Renal pelvis (tissue), 4 donors: Measurements from ENCODE around the gene RAX2. TPM values are rescaled to one million over a fixed set of nuclear protein-coding genes. Genes with fewer than 3 reads are reported as not detected.
"Not testable (repeated sequence)": the region's sequence is repeated elsewhere in the genome, so short reads cannot be mapped to it uniquely, and the experiment has no call there.

Source experiments
- DNase-seq: peaks from one replicate; pipeline ENCODE4 v3.0.0-alpha.2; 2013
- polyA plus RNA-seq, 3 donors: library from polyadenylated mRNA; unstranded; fragments of 120-200 nt; gene quantifications; one replicate each; pipeline ENCODE4 v1.2.1, GENCODE V29; 2013; ENCODE audit not compliant: insufficient read length in 3 of 3

The RAX2 gene
- polyA plus RNA-seq, 3 donors, result not detected

- DNase-seq, result peak; percentile 86
Observed at GRCh38 chr19:3761382-3762129, 10.5 kb downstream of the RAX2 start, which contains the start of gene APBA3. TSS of gene APBA3 (minus strand) at chr19:3761692. CDS start at chr19:3760264, 1,428 bp downstream.

- no peak for DNase-seq
Observed at GRCh38 chr19:3760871-3761361, 11.1 kb downstream of the RAX2 start.

GRCh38 chr19:3759482-3760254 lies 12.4 kb downstream of the RAX2 start:
- DNase-seq, result no peak

GRCh38 chr19:3758297-3758696 lies 13.7 kb downstream of the RAX2 start:
- DNase-seq, result not testable (repeated sequence)

- not testable (repeated sequence) for DNase-seq
Observed at GRCh38 chr19:3757705-3758104, 14.3 kb downstream of the RAX2 start.

- no peak for DNase-seq
Observed at GRCh38 chr19:3753631-3754410, 18.2 kb downstream of the RAX2 start.

- no peak for DNase-seq
Observed at GRCh38 chr19:3752492-3752891, 19.5 kb downstream of the RAX2 start.

- no peak for DNase-seq
Observed at GRCh38 chr19:3751236-3751635, 20.8 kb downstream of the RAX2 start.

GRCh38 chr19:3750211-3750610 lies 21.8 kb downstream of the RAX2 start:
- no peak for DNase-seq

- no peak for DNase-seq
Observed at GRCh38 chr19:3748965-3749364, 23.1 kb downstream of the RAX2 start.

GRCh38 chr19:3746371-3747056 lies 25.5 kb downstream of the RAX2 start:
- DNase-seq, result no peak

GRCh38 chr19:3745363-3746045 lies 26.5 kb downstream of the RAX2 start:
- DNase-seq, result no peak

- no peak for DNase-seq
Observed at GRCh38 chr19:3743486-3743885, 28.5 kb downstream of the RAX2 start.

GRCh38 chr19:3740431-3740830 lies 31.6 kb downstream of the RAX2 start:
- DNase-seq, result no peak

GRCh38 chr19:3738477-3739220 lies 33.4 kb downstream of the RAX2 start:
- DNase-seq, result no peak

- DNase-seq, result no peak
Observed at GRCh38 chr19:3737487-3738205, 34.4 kb downstream of the RAX2 start.

GRCh38 chr19:3736106-3736724 lies 35.8 kb downstream of the RAX2 start:
- DNase-seq, result no peak

GRCh38 chr19:3734310-3734600 lies 37.8 kb downstream of the RAX2 start:
- DNase-seq, result no peak
